IMR-90 (cell line): ENCODE results near the gene HNRNPU. TPM values are rescaled to one million over a fixed set of nuclear protein-coding genes. Genes with fewer than 3 reads are reported as not detected.

Experiments
- ATAC-seq: fragments of 200-7000 bp; cut with Tn5 transposase; 2 replicates; pipeline ENCODE4 v1.9.1; 2020; ENCODE audit warnings: low read depth, mild to moderate bottlenecking, moderate library complexity
- BruUV-seq: library from RNA; stranded (reverse); fragments of 400-500 nt; replicated peaks from 2 replicates; lab custom pipeline; 2021; lab: Mats Ljungman, UMichigan
- CTCF ChIA-PET: fragments of 300-600 bp; formaldehyde crosslinking; extraction: SDS; loops from one replicate; lab custom pipeline; 2021; ENCODE audit warnings: antibody characterized with exemption; lab: Yijun Ruan, JAX
- POLR2A ChIA-PET: fragments of 300-600 bp; sonication (Branson Sonifier 250); formaldehyde crosslinking; loops from one replicate; lab custom pipeline; 2022; ENCODE audit warnings: antibody characterized with exemption; ENCODE audit not compliant: unreplicated experiment; lab: Charles Lee
- DNase-seq: peaks from one replicate; pipeline ENCODE4 v3.0.0; 2013
- H2AFZ ChIP-seq: replicated peaks from 2 replicates; pipeline ENCODE3; 2013; ENCODE audit warnings: low read length, mild to moderate bottlenecking; ENCODE audit not compliant: poor library complexity
- H2AK5ac ChIP-seq: 2 replicates; pipeline ENCODE4 v1.6.1; 2013; ENCODE audit warnings: low read depth, low read length, inconsistent platforms
- H2AK9ac ChIP-seq: replicated peaks from 2 replicates; pipeline ENCODE3; 2013; ENCODE audit warnings: mild to moderate bottlenecking, low read depth, low read length, moderate library complexity; ENCODE audit not compliant: poor library complexity
- H2BK120ac ChIP-seq: 2 replicates; pipeline ENCODE4 v1.6.1; 2013; ENCODE audit warnings: low read depth, low read length, inconsistent platforms
- H2BK15ac ChIP-seq: 3 replicates; pipeline ENCODE4 v1.6.1; 2013; ENCODE audit warnings: low read depth, low read length, inconsistent platforms
- H2BK20ac ChIP-seq: 2 replicates; pipeline ENCODE4 v1.6.1; 2013; ENCODE audit warnings: low read depth, mild to moderate bottlenecking, inconsistent platforms, low read length, moderate library complexity
- H2BK5ac ChIP-seq: 2 replicates; pipeline ENCODE4 v1.6.1; 2013; ENCODE audit warnings: mild to moderate bottlenecking, low read depth, low read length, inconsistent platforms; ENCODE audit not compliant: poor library complexity, severe bottlenecking
- H3K14ac ChIP-seq: replicated peaks from 2 replicates; pipeline ENCODE4 v1.6.1; 2013; ENCODE audit warnings: low read depth, low read length, inconsistent platforms
- H3K18ac ChIP-seq: 2 replicates; pipeline ENCODE4 v1.6.1; 2013; ENCODE audit warnings: low read depth, low read length, control low read depth
- H3K23ac ChIP-seq: 2 replicates; pipeline ENCODE4 v1.6.1; 2013; ENCODE audit warnings: low read depth, low read length, inconsistent platforms
- H3K27ac ChIP-seq: 2 replicates; pipeline ENCODE4 v1.5.1; 2013; ENCODE audit warnings: mild to moderate bottlenecking, control low read depth, low read length; ENCODE audit not compliant: insufficient read depth
- H3K27me3 ChIP-seq: 2 replicates; pipeline ENCODE4 v1.6.1; 2013; ENCODE audit warnings: low read length; ENCODE audit not compliant: control insufficient read depth, insufficient read depth
- H3K36me3 ChIP-seq: 2 replicates; pipeline ENCODE4 v1.6.1; 2013; ENCODE audit warnings: low read length, mixed read lengths; ENCODE audit not compliant: control insufficient read depth, insufficient read depth
- H3K4ac ChIP-seq: 2 replicates; pipeline ENCODE4 v1.6.1; 2013; ENCODE audit warnings: low read depth, low read length, inconsistent platforms
- H3K4me1 ChIP-seq: 2 replicates; pipeline ENCODE4 v1.6.1; 2013; ENCODE audit warnings: low read length, mixed read lengths; ENCODE audit not compliant: control insufficient read depth, insufficient read depth
- H3K4me2 ChIP-seq: 2 replicates; pipeline ENCODE4 v1.6.1; 2013; ENCODE audit warnings: low read depth, mild to moderate bottlenecking, control low read depth, low read length, moderate library complexity
- H3K4me3 ChIP-seq: 2 replicates; pipeline ENCODE4 v1.5.1; 2013; ENCODE audit warnings: low read depth, mild to moderate bottlenecking, control low read depth, low read length, moderate library complexity; ENCODE audit not compliant: insufficient read depth
- H3K56ac ChIP-seq: 2 replicates; pipeline ENCODE4 v1.6.1; 2013; ENCODE audit warnings: low read length, inconsistent platforms; ENCODE audit not compliant: insufficient read depth; ENCODE audit errors: extremely low read depth
- H3K79me1 ChIP-seq, 2 experiments: 2 replicates each; pipeline ENCODE4 v1.6.1; 2013; ENCODE audit warnings: low read length in 2 of 2, inconsistent platforms in 1 of 2, low read depth in 1 of 2
- H3K9ac ChIP-seq: 2 replicates; pipeline ENCODE4 v1.6.1; 2013; ENCODE audit warnings: low read depth, low read length, control low read depth
- H3K9me1 ChIP-seq: 2 replicates; pipeline ENCODE4 v1.6.1; 2013; ENCODE audit warnings: low read length, inconsistent platforms; ENCODE audit not compliant: insufficient read depth
- H3K9me3 ChIP-seq: 2 replicates; pipeline ENCODE4 v1.6.1; 2013; ENCODE audit warnings: low read length; ENCODE audit not compliant: control insufficient read depth, insufficient read depth
- H4K20me1 ChIP-seq: 2 replicates; pipeline ENCODE4 v1.6.1; 2013; ENCODE audit warnings: low read length, inconsistent platforms; ENCODE audit not compliant: insufficient read depth
- H4K5ac ChIP-seq: 2 replicates; pipeline ENCODE4 v1.6.1; 2013; ENCODE audit warnings: mild to moderate bottlenecking, low read depth, low read length, control low read depth
- H4K8ac ChIP-seq, 2 experiments: 2 replicates each; pipeline ENCODE4 v1.6.1; 2013; ENCODE audit warnings: low read depth in 2 of 2, low read length in 2 of 2, control low read depth in 1 of 2, inconsistent platforms in 1 of 2
- H4K91ac ChIP-seq: 2 replicates; pipeline ENCODE4 v1.6.1; 2013; ENCODE audit warnings: low read depth, low read length, inconsistent platforms; ENCODE audit not compliant: insufficient read depth
- MAZ ChIP-seq: IDR thresholded peaks from 2 replicates; pipeline ENCODE4 v1.6.1; 2012; ENCODE audit warnings: low read depth, mild to moderate bottlenecking, low read length, improper control_type of control experiment, moderate library complexity, borderline replicate concordance
- MXI1 ChIP-seq: IDR thresholded peaks from 2 replicates; pipeline ENCODE4 v1.6.1; 2012; ENCODE audit warnings: low read depth, mild to moderate bottlenecking, low read length, moderate library complexity, borderline replicate concordance
- RCOR1 ChIP-seq: IDR thresholded peaks from 2 replicates; pipeline ENCODE4 v1.6.1; 2012; ENCODE audit warnings: mild to moderate bottlenecking, low read length, improper control_type of control experiment; ENCODE audit not compliant: insufficient replicate concordance
- WGBS, 2 experiments: methylation state at CpG; one replicate each; pipeline versions ENCODE4 v1.1.5 to v1.1.7; 2013; ENCODE audit warnings: missing lambda C conversion rate in 2 of 2; ENCODE audit not compliant: insufficient read length in 1 of 2; ENCODE audit errors: extremely low coverage in 2 of 2; 5-methylcytosine and 5-hydroxymethylcytosine counted together
- dilution Hi-C: fragments of 300-500 bp; cut with HindIII; formaldehyde crosslinking; loops from one replicate; pipeline ENCODE4 v1.14.3; 2018; ENCODE audit warnings: low sequenced_read_pairs; ENCODE audit not compliant: unreplicated experiment
- in situ Hi-C: fragments of 300-500 bp; cut with MboI; formaldehyde crosslinking; loops from 3 replicates; pipeline ENCODE4 v1.14.3; 2019; ENCODE audit warnings: low sequenced_read_pairs, inconsistent platforms, mixed read lengths
- intact Hi-C: fragments of 100-400 bp; cut with micrococcal nuclease; formaldehyde crosslinking; loops from 2 replicates; pipeline ENCODE4 v1.10.0; 2022
- polyA plus RNA-seq, 3 experiments: library from polyadenylated mRNA; depleted of rRNA; stranded (reverse); fragments of >200 nt; gene quantifications; 2 replicates each; pipeline ENCODE4 v1.2.3, GENCODE V29; 2012; ENCODE audit warnings: low replicate concordance in 1 of 3
- total RNA-seq: library from RNA; depleted of rRNA; stranded (reverse); fragments of >200 nt; gene quantifications from 2 replicates; pipeline ENCODE4 v1.2.3, GENCODE V29; 2012

Gene HNRNPU
- total and polyA plus RNA-seq, 2 of the 4 experiments (the other 2 are of a cell fraction), result 151 to 169 TPM

DNA sequence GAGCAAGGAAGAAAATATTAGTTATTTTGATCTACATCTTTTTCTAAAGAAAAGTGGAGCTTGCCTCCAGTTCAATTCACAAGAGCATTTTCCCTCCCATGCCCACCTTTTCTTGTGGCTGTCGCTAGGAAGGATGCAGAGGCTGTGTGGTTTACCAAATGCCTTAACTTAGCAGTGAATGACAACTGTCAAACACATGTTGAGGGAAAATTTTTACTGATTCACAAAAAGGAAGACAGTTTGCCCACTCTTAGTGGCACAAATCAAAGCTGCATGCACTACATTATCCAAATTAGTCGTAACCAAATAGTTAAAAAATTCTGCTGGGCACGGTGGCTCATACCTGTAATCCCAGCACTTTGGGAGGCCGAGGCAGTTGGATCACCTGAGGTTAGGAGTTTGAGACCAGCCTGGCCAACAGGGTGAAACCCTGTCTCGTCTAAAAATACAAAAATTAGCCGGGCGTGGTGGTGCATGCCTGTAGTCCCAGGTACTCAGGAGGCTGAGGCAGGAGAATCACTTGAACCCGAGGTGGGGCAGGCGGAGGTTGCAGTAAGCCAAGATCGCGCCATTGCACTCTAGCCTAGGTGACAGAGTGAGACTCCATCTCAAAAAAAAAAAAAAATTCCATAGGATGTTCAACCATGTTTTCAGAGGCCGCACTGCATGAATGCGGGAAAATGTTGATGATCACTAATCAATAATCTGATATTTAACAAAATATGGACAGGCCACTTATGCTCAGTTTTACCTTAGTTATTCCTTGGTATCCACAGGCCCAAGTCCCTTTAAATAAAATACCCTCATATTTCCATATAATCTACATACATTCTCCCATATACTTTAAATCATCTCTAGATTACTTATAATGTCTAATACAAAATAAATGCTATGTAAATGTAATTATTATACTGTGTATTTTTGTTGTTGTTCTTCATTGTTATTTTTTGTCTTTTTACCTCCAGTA is 19.9 kb downstream of the HNRNPU start:
- no peak overlapping the region for H2BK120ac ChIP-seq
- peaks cover 8% of the 10 kb centered on the region for H3K4me1 ChIP-seq
- no peaks in the 10 kb centered on the region for H3K9me3 ChIP-seq
- H2BK20ac ChIP-seq, result no peak overlapping the region
- peaks cover 7 to 24% of the 10 kb centered on the region in 2 experiments; a peak in 3 of 4 replicates for H3K79me1 ChIP-seq
- WGBS, 2 experiments, result 86% methylated on average over 6 of the region's 13 CpGs; no CpG with 5 or more reads in 1 of the 2 experiments
- dilution Hi-C loops, result no loop called here
- H3K56ac ChIP-seq, result no peak overlapping the region
- ChIA-PET CTCF (interaction anchor here (1.0 kb wide), 1 partner anchor 198 kb away, joined by 5 read pairs; no protein-coding TSS in a partner anchor), POLR2A (no interaction called here)
- H2AFZ ChIP-seq, result no peak overlapping the region
- intact Hi-C loops, result no loop called here
- H2BK5ac ChIP-seq, result peak overlapping the region; percentile 29
- H4K8ac ChIP-seq, result no peak overlapping the region
- H4K5ac ChIP-seq, result peak overlapping the region; percentile 55; the same call in 1 of the 2 replicates
- 0 out of 2 replicates have a peak overlapping the region, but pooled peaks have one; percentile 24 for H3K23ac ChIP-seq
- H3K18ac ChIP-seq, result peak overlapping the region; percentile 68; the same call in 1 of the 2 replicates
- H2AK9ac ChIP-seq, result no peak overlapping the region
- H4K20me1 ChIP-seq, result peaks cover 16% of the 10 kb centered on the region; the same call in 1 of the 2 replicates
- H3K14ac ChIP-seq, result peak overlapping the region; percentile 39; the same call in 1 of the 2 replicates
- peak overlapping the region; percentile 57 for H3K4me2 ChIP-seq
- peaks cover 4% of the 10 kb centered on the region; the same call in 1 of the 2 replicates for H3K9me1 ChIP-seq
- DNase-seq, result no peak
- no peak overlapping the region for H4K91ac ChIP-seq
- H3K36me3 ChIP-seq, result peaks cover 37% of the 10 kb centered on the region
- no peak overlapping the region for H2BK15ac ChIP-seq
- H3K27ac ChIP-seq, result peak overlapping the region; percentile 92
- no peak for TF ChIP-seq RCOR1
- TF ChIP-seq MXI1, result no peak
- TF ChIP-seq MAZ, result no peak
- no peak for ATAC-seq
- H3K9ac ChIP-seq, result peak overlapping the region; percentile 60; the same call in 1 of the 2 replicates
- no peak overlapping the region for H3K4me3 ChIP-seq
- H3K27me3 ChIP-seq, result no peaks in the 10 kb centered on the region
- in situ Hi-C loops, result no loop called here
- no peak overlapping the region for H2AK5ac ChIP-seq
- no TSS peak for BruUV-seq
- peak overlapping the region; percentile 47; the same call in 1 of the 2 replicates for H3K4ac ChIP-seq
